Measurements from ENCODE around the gene COL1A2. TPM values are rescaled to one million over a fixed set of nuclear protein-coding genes. Genes with fewer than 3 reads are reported as not detected.

The COL1A2 gene
- total RNA-seq, 1 experiment from 2014 or later, result 42.1 TPM

GRCh38 chr7:94452239-94452638 is 57.5 kb downstream of the COL1A2 start:
- no peak overlapping the region for H3K18ac ChIP-seq (ENCODE audit: insufficient read length, low read depth, low read length)
- no peak overlapping the region for H4K8ac ChIP-seq (replicated peaks; ENCODE audit: insufficient read length, low read depth, low read length)
- H4K20me1 ChIP-seq (ENCODE audit: control insufficient read depth, insufficient read depth, insufficient read length), result no peaks in the 10 kb centered on the region
- no peak overlapping the region for H2AK5ac ChIP-seq (ENCODE audit: insufficient read length, low read length)
- H3K4me3 Mint-ChIP-seq, result no peak overlapping the region
- H3K27ac Mint-ChIP-seq, result no peak overlapping the region
- H3K9me3 Mint-ChIP-seq, result no peaks in the 10 kb centered on the region
- no peaks in the 10 kb centered on the region for H3K27me3 Mint-ChIP-seq (ENCODE audit: low read depth)
- no peak overlapping the region for H4K5ac ChIP-seq (ENCODE audit: insufficient read length, low read depth, low read length)
- H2BK12ac ChIP-seq (ENCODE audit: insufficient read length, low read depth, low read length), result no peak overlapping the region
- no peak overlapping the region for H3K27ac ChIP-seq (ENCODE audit: insufficient read length, low read depth, low read length)
- no peak overlapping the region for H2BK5ac ChIP-seq (ENCODE audit: insufficient read length, low read length)
- no peak overlapping the region for H3K23ac ChIP-seq (ENCODE audit: insufficient read length, low read depth, low read length)
- H3K79me2 ChIP-seq (ENCODE audit: insufficient read depth, low read length), result no peaks in the 10 kb centered on the region
- H4K91ac ChIP-seq (ENCODE audit: insufficient read length, low read depth, low read length), result no peak overlapping the region
- H3T11ph ChIP-seq (ENCODE audit: low read length), result no peak overlapping the region
- no peak overlapping the region for H3K14ac ChIP-seq (ENCODE audit: insufficient read depth, low read length)
- no peak for DNase-seq
- H3K4ac ChIP-seq (ENCODE audit: low read depth, low read length), result no peak overlapping the region
- H3K9me3 ChIP-seq (ENCODE audit: control insufficient read depth, low read depth, low read length), result no peaks in the 10 kb centered on the region
- H3K27me3 ChIP-seq (ENCODE audit: insufficient read depth, low read length), result no peaks in the 10 kb centered on the region
- no peaks in the 10 kb centered on the region for H3K4me1 Mint-ChIP-seq
- H3K56ac ChIP-seq (ENCODE audit: insufficient read length, low read depth, low read length), result no peak overlapping the region
- H2BK15ac ChIP-seq (ENCODE audit: low read depth, low read length), result no peak overlapping the region
- TF ChIP-seq CTCF (conservative IDR thresholded peaks at IDR 0.05), result no peak
- H2BK20ac ChIP-seq (ENCODE audit: low read depth, low read length, poor library complexity, severe bottlenecking), result no peak overlapping the region
- H3K9ac ChIP-seq (ENCODE audit: extremely low read depth, insufficient read length, low read length), result no peak overlapping the region
- WGBS (ENCODE audit: extremely low coverage, insufficient read length, low lambda C conversion rate), result no CpG with 5 or more reads among the region's 3 CpGs
- H3K4me2 ChIP-seq (ENCODE audit: insufficient read depth, insufficient read length, low read length), result no peak overlapping the region
- H3K36me3 Mint-ChIP-seq (ENCODE audit: insufficient read depth in 1 of 3, low read depth in 3 of 3), result no peaks in the 10 kb centered on the region
- no peak overlapping the region for H2AFZ ChIP-seq (ENCODE audit: low read length)
- H3K79me1 ChIP-seq (ENCODE audit: insufficient read depth, low read depth, low read length, poor library complexity, severe bottlenecking), result no peaks in the 10 kb centered on the region
- H3K4me1 ChIP-seq (ENCODE audit: insufficient read depth, low read length), result no peaks in the 10 kb centered on the region
- H3K23me2 ChIP-seq (ENCODE audit: insufficient read length, low read depth, low read length, poor library complexity, severe bottlenecking), result no peaks in the 10 kb centered on the region
- H2BK120ac ChIP-seq (ENCODE audit: low read depth, low read length, poor library complexity, severe bottlenecking), result no peak overlapping the region

Measured in H9 (cell line).